Body of pancreas (tissue), 4 donors: ENCODE results near the gene ZBED3.

Source experiments
- CTCF ChIP-seq, 7 experiments: fragments of 450-650 bp in 4 of 7; fragments of 200-600 bp in 3 of 7; sonication (generic) in 3 of 7; IDR thresholded peaks; one replicate each; pipeline ENCODE4 v1.5.1; 2016 to 2019; ENCODE audit warnings: antibody characterized with exemption in 7 of 7
- POLR2A ChIP-seq, 3 donors: fragments of 450-650 bp; IDR thresholded peaks; one replicate each; pipeline ENCODE4 v1.6.1; 2016; ENCODE audit warnings: antibody characterized with exemption in 3 of 3, mild to moderate bottlenecking in 2 of 3

DNA sequence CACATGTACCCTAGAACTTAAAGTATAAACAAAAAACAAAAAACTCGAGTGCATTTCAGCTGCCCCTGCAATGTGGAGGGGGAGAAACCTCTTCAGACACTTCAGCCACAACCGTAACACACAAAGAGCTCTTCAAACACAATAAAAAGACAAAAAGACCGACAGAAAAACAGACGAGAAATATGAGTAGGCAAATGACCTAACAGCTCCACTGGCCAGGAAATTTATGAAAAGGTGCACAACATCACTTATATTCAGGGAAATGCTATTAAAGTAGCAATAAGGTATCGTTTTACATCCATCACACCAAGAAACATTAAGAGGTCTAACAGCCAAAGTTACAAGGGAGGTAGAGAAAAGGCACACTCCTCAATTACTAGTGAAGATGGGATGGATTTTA, 6.2 kb downstream of the ZBED3 start:
- no peak for TF ChIP-seq CTCF (IDR thresholded peaks at IDR 0.05)
- TF ChIP-seq POLR2A (IDR thresholded peaks at IDR 0.05) = no peak
